HEK293 (cell line): ENCODE data around the gene RALGAPA1.

ENCODE experiments used
- CTCF ChIA-PET: fragments of 350-600 bp; formaldehyde crosslinking; extraction: SDS; loops from one replicate; lab custom pipeline; 2021; ENCODE audit warnings: antibody characterized with exemption; lab: Yijun Ruan, JAX
- POLR2A ChIA-PET: fragments of 300-600 bp; formaldehyde crosslinking; extraction: SDS; loops from one replicate; lab custom pipeline; 2020; ENCODE audit warnings: antibody characterized with exemption, inconsistent platforms; lab: Yijun Ruan, JAX
- H3K27ac ChIP-seq: fragments of 200-500 bp; sonication (Bioruptor generic); 2 replicates; pipeline ENCODE4 v1.5.1; 2014; ENCODE audit warnings: low read depth, low read length, control low read depth, inconsistent platforms; ENCODE audit errors: extremely low read depth
- H3K36me3 ChIP-seq, 2 experiments: fragments of 200-500 bp in 1 of 2; sonication (Bioruptor generic) in 1 of 2; 1 replicate in 1 of 2; 2 replicates in 1 of 2; pipeline ENCODE4 v1.5.1; 2014 to 2017; ENCODE audit warnings: inconsistent platforms in 2 of 2, low read length in 2 of 2; ENCODE audit not compliant: control insufficient read depth in 2 of 2, insufficient read depth in 1 of 2
- H3K4me1 ChIP-seq: fragments of 200-500 bp; sonication (Bioruptor generic); 2 replicates; pipeline ENCODE4 v1.5.1; 2014; ENCODE audit warnings: mild to moderate bottlenecking, low read length, inconsistent platforms; ENCODE audit not compliant: control insufficient read depth, insufficient read depth
- H3K4me3 ChIP-seq: 2 replicates; pipeline ENCODE4 v1.5.1; 2011; ENCODE audit warnings: low read depth, mild to moderate bottlenecking, control low read depth, low read length, moderate library complexity
- H3K9me3 ChIP-seq: fragments of 200-500 bp; sonication (Bioruptor generic); 2 replicates; pipeline ENCODE4 v1.5.1; 2014; ENCODE audit warnings: low read depth, low read length, inconsistent platforms; ENCODE audit not compliant: control insufficient read depth, insufficient read depth
- GLIS1 ChIP-seq: fragments of 450-650 bp; formaldehyde crosslinking; IDR thresholded peaks from 2 replicates; pipeline ENCODE4 v1.5.1; 2016; ENCODE audit warnings: missing biosample characterization, missing genetic modification characterization
- MEIS1 ChIP-seq: sonication (generic); formaldehyde crosslinking; IDR thresholded peaks from 2 replicates; pipeline ENCODE4 v1.8.1; 2022; ENCODE audit warnings: missing genetic modification reagents, mild to moderate bottlenecking, borderline replicate concordance
- PATZ1 ChIP-seq: fragments of 450-650 bp; formaldehyde crosslinking; IDR thresholded peaks from 2 replicates; pipeline ENCODE4 v1.5.1; 2016; ENCODE audit warnings: missing biosample characterization, missing genetic modification characterization
- SP3 ChIP-seq: fragments of 450-650 bp; formaldehyde crosslinking; IDR thresholded peaks from 2 replicates; pipeline ENCODE4 v1.5.1; 2016; ENCODE audit warnings: missing biosample characterization, missing genetic modification characterization
- SP7 ChIP-seq: fragments of 450-650 bp; formaldehyde crosslinking; IDR thresholded peaks from 2 replicates; pipeline ENCODE4 v1.5.1; 2016; ENCODE audit warnings: missing biosample characterization, missing genetic modification characterization
- ZFP3 ChIP-seq: fragments of 450-650 bp; formaldehyde crosslinking; IDR thresholded peaks from 2 replicates; pipeline ENCODE4 v1.5.1; 2016; ENCODE audit warnings: low read depth, missing biosample characterization, missing genetic modification characterization
- ZNF146 ChIP-seq: fragments of 450-650 bp; formaldehyde crosslinking; IDR thresholded peaks from 2 replicates; pipeline ENCODE4 v1.5.1; 2016; ENCODE audit warnings: missing biosample characterization, missing genetic modification characterization
- ZNF155 ChIP-seq: fragments of 450-650 bp; formaldehyde crosslinking; IDR thresholded peaks from 2 replicates; pipeline ENCODE4 v1.5.1; 2016; ENCODE audit warnings: missing biosample characterization, missing genetic modification characterization
- ZNF16 ChIP-seq: fragments of 450-650 bp; formaldehyde crosslinking; IDR thresholded peaks from 2 replicates; pipeline ENCODE4 v1.5.1; 2016; ENCODE audit warnings: low read depth, missing biosample characterization, missing genetic modification characterization
- ZNF184 ChIP-seq: fragments of 450-650 bp; IDR thresholded peaks from 2 replicates; pipeline ENCODE4 v1.5.1; 2018; ENCODE audit warnings: missing biosample characterization, mild to moderate bottlenecking, missing genetic modification characterization
- ZNF518A ChIP-seq: fragments of 450-650 bp; formaldehyde crosslinking; conservative IDR thresholded peaks from 2 replicates; pipeline ENCODE4 v1.5.1; 2016; ENCODE audit warnings: low read depth, missing biosample characterization, missing genetic modification characterization
- ZNF555 ChIP-seq: fragments of 450-650 bp; formaldehyde crosslinking; conservative IDR thresholded peaks from 2 replicates; pipeline ENCODE4 v1.5.1; 2017; ENCODE audit warnings: missing biosample characterization, mild to moderate bottlenecking, missing genetic modification characterization, inconsistent platforms
- ZNF558 ChIP-seq: fragments of 450-650 bp; formaldehyde crosslinking; IDR thresholded peaks from 2 replicates; pipeline ENCODE4 v1.5.1; 2016; ENCODE audit warnings: missing biosample characterization, missing genetic modification characterization
- ZNF654 ChIP-seq: fragments of 450-650 bp; formaldehyde crosslinking; IDR thresholded peaks from 2 replicates; pipeline ENCODE4 v1.5.1; 2016; ENCODE audit warnings: low read depth, missing biosample characterization, missing genetic modification characterization
- TF ChIP-seq, protein P1 (sequence below): fragments of 450-650 bp; formaldehyde crosslinking; IDR thresholded peaks from 2 replicates; pipeline ENCODE4 v1.5.1; 2017; ENCODE audit warnings: missing biosample characterization, missing genetic modification characterization

Gene RALGAPA1

GRCh38 chr14:35696575-35696974 is 112.5 kb downstream of the RALGAPA1 start:
- H3K4me3 ChIP-seq: no peak overlapping the region

DNA sequence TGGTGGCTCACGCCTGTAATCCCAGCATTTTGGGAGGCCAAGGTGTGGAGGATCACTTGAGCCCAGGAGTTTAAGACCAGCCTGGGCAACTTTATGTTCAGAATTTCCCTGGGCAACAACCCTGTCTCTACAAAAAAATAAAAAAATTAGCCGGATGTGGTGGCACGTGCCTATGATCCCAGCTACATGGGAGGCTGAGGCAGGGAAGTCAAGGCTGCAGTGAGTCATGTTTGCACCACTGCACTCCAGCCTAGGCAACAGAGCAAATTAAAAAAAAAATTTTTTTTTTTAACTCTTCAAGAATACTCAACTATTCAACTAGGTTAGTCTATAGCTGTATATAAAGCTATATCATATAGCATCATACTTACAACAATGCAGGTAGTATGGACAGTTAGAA is 113.0 kb downstream of the RALGAPA1 start:
- 0 out of 2 replicates have a peak, but pooled peaks cover 5% of the 10 kb centered on the region for H3K4me1 ChIP-seq
- H3K9me3 ChIP-seq: no peaks in the 10 kb centered on the region
- no peak overlapping the region for H3K4me3 ChIP-seq
- ChIA-PET POLR2A (no interaction called here), CTCF (interaction anchor here (0.6 to 1.1 kb wide), 2 partner anchors 10 to 110 kb away, joined by 3 to 5 read pairs; no protein-coding TSS in a partner anchor)
- TF ChIP-seq ZNF558 (no peak), ZNF555 (tag by site-specific recombination) (no peak), MEIS1 (CRISPR knock-in tag) (no peak), PATZ1 (tag by site-specific recombination) (no peak), ZFP3 (tag by site-specific recombination) (no peak), ZNF654 (no peak)
- H3K27ac ChIP-seq: no peak overlapping the region
- H3K36me3 ChIP-seq: no peaks in the 10 kb centered on the region

More at GRCh38 chr14:35696575-35696974, 112.5 kb downstream of the RALGAPA1 start:
- Histone ChIP-seq H3K27ac (no peak overlapping the region), H3K4me1 (0 out of 2 replicates have a peak, but pooled peaks cover 5% of the 10 kb centered on the region), H3K36me3 (no peaks in the 10 kb centered on the region), H3K9me3 (no peaks in the 10 kb centered on the region)
- ChIA-PET POLR2A (no interaction called here), CTCF (interaction anchor here (0.6 to 0.7 kb wide), 2 partner anchors 110 to 452 kb away, joined by 3 to 4 read pairs; no protein-coding TSS in a partner anchor)
- TF ChIP-seq ZNF184 (tag by site-specific recombination): no peak
- TF ChIP-seq ZNF16: no peak
- no peak for TF ChIP-seq ZNF146 (tag by site-specific recombination)
- TF ChIP-seq SP3: no peak
- TF ChIP-seq, protein P1, sequence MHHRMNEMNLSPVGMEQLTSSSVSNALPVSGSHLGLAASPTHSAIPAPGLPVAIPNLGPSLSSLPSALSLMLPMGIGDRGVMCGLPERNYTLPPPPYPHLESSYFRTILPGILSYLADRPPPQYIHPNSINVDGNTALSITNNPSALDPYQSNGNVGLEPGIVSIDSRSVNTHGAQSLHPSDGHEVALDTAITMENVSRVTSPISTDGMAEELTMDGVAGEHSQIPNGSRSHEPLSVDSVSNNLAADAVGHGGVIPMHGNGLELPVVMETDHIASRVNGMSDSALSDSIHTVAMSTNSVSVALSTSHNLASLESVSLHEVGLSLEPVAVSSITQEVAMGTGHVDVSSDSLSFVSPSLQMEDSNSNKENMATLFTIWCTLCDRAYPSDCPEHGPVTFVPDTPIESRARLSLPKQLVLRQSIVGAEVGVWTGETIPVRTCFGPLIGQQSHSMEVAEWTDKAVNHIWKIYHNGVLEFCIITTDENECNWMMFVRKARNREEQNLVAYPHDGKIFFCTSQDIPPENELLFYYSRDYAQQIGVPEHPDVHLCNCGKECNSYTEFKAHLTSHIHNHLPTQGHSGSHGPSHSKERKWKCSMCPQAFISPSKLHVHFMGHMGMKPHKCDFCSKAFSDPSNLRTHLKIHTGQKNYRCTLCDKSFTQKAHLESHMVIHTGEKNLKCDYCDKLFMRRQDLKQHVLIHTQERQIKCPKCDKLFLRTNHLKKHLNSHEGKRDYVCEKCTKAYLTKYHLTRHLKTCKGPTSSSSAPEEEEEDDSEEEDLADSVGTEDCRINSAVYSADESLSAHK (tag by site-specific recombination): no peak
- no peak for TF ChIP-seq ZNF155 (tag by site-specific recombination)
- no peak for TF ChIP-seq ZNF518A (tag by site-specific recombination)
- no peak for TF ChIP-seq SP7
- no peak for TF ChIP-seq GLIS1
